ENCODE results near the gene FSHR.

- TF ChIP-seq CTCF (IDR thresholded peaks at IDR 0.05; ENCODE audit: low read depth, low read length), result no peak
- TF ChIP-seq POLR2A (IDR thresholded peaks at IDR 0.05; ENCODE audit: extremely low read depth, insufficient read length), result no peak
Measured at GRCh38 chr2:49165662-49166061, 11.3 kb upstream of the FSHR start.
